ENCODE measurements around the gene PCDHGA11.
A peak's percentile ranks its signal among the peaks of the same experiment; 100 is the strongest.
"Not testable (repeated sequence)": the region's sequence is repeated elsewhere in the genome, so short reads cannot be mapped to it uniquely, and the experiment has no call there.

The PCDHGA11 gene

DNA sequence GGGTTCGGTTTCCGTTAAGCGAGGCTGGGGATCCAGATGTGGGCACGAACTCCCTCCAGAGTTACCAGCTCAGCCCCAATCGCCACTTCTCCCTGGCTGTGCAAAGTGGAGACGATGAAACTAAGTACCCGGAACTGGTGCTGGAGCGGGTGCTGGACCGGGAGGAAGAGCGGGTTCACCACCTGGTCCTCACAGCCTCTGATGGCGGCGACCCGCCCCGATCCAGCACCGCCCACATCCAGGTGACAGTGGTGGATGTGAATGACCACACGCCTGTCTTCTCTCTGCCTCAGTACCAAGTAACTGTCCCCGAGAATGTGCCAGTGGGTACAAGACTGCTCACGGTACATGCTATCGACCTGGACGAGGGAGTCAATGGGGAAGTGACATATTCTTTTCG, 37.5 kb upstream of the PCDHGA11 start:
- no peak for DNase-seq (ENCODE audit: extremely low read depth, low read depth)
- TF ChIP-seq, protein P1, sequence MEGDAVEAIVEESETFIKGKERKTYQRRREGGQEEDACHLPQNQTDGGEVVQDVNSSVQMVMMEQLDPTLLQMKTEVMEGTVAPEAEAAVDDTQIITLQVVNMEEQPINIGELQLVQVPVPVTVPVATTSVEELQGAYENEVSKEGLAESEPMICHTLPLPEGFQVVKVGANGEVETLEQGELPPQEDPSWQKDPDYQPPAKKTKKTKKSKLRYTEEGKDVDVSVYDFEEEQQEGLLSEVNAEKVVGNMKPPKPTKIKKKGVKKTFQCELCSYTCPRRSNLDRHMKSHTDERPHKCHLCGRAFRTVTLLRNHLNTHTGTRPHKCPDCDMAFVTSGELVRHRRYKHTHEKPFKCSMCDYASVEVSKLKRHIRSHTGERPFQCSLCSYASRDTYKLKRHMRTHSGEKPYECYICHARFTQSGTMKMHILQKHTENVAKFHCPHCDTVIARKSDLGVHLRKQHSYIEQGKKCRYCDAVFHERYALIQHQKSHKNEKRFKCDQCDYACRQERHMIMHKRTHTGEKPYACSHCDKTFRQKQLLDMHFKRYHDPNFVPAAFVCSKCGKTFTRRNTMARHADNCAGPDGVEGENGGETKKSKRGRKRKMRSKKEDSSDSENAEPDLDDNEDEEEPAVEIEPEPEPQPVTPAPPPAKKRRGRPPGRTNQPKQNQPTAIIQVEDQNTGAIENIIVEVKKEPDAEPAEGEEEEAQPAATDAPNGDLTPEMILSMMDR (IDR thresholded peaks at IDR 0.05; ENCODE audit: low read depth, low read length), result no peak

DNA sequence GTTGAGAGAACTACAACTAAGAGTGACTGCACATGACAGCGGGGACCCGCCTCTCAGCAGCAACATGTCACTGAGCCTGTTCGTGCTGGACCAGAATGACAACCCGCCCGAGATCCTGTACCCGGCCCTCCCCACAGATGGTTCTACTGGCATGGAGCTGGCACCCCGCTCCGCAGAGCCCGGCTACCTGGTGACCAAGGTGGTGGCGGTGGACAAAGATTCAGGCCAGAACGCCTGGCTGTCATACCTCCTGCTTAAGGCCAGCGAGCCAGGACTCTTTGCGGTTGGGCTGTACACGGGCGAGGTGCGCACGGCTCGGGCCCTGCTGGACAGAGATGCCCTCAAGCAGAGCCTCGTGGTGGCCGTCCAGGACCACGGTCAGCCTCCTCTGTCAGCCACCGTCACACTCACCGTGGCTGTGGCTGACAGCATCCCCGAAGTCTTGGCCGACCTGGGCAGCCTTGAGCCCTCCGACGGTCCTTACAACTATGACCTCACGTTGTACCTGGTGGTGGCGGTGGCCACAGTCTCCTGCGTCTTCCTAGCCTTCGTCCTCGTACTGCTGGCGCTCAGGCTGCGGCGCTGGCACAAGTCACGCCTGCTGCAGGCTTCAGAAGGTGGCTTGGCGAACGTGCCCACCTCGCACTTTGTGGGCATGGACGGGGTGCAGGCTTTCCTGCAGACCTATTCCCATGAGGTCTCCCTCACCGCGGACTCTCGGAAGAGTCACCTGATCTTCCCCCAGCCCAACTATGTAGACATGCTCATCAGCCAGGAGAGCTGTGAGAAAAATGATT, 36.2 kb upstream of the PCDHGA11 start:
- TF ChIP-seq, protein P1 (IDR thresholded peaks at IDR 0.05; ENCODE audit: low read depth, low read length), result no peak
- DNase-seq (ENCODE audit: extremely low read depth, low read depth), result no peak

DNA sequence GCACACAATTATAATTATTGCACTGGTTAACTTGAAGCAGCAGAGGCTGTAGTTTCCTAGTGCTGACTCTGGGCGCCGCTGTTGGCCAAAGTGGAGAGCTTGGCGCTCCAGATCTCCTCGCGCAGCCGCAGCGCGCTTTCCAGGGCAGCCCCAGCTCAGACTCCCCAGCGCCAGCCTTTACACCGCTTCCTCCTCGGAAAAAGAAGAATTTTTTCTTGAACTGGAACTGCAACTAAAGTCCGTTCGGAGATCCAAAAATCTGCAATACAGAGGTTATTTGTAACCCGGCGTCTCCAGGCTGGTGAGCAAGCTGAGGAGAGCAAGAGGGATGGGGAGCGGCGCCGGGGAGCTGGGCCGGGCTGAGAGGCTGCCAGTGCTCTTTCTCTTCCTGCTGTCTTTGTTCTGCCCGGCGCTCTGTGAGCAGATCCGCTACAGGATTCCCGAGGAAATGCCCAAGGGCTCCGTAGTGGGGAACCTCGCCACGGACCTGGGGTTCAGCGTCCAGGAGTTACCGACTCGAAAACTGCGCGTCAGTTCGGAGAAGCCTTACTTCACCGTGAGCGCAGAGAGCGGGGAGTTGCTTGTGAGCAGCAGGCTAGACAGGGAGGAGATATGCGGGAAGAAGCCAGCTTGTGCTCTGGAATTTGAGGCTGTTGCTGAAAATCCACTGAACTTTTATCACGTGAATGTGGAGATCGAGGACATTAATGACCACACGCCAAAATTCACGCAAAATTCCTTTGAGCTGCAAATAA, 33.1 kb upstream of the PCDHGA11 start, which contains the start of gene PCDHGB4:
Gene PCDHGB4 (plus strand): TSS at position 142 of the 755 bp plus-strand sequence. CDS start 187 bp downstream, at position 329.
- DNase-seq (ENCODE audit: extremely low read depth, low read depth), result not testable (repeated sequence)
- TF ChIP-seq, protein P1 (IDR thresholded peaks at IDR 0.05; ENCODE audit: low read depth, low read length), result peak; percentile 43

DNA sequence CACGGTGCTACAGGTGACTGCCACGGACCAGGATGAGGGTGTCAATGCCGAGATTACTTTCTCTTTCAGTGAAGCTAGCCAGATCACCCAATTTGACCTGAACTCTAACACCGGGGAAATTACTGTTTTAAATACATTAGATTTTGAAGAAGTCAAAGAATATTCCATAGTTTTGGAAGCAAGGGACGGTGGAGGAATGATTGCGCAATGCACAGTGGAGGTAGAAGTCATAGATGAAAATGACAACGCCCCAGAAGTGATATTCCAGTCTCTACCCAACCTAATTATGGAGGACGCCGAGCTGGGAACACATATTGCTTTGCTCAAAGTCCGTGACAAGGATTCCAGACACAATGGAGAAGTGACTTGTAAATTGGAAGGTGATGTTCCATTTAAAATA, 32.2 kb upstream of the PCDHGA11 start:
- TF ChIP-seq, protein P1 (IDR thresholded peaks at IDR 0.05; ENCODE audit: low read depth, low read length), result no peak
- no peak for DNase-seq (ENCODE audit: extremely low read depth, low read depth)

DNA sequence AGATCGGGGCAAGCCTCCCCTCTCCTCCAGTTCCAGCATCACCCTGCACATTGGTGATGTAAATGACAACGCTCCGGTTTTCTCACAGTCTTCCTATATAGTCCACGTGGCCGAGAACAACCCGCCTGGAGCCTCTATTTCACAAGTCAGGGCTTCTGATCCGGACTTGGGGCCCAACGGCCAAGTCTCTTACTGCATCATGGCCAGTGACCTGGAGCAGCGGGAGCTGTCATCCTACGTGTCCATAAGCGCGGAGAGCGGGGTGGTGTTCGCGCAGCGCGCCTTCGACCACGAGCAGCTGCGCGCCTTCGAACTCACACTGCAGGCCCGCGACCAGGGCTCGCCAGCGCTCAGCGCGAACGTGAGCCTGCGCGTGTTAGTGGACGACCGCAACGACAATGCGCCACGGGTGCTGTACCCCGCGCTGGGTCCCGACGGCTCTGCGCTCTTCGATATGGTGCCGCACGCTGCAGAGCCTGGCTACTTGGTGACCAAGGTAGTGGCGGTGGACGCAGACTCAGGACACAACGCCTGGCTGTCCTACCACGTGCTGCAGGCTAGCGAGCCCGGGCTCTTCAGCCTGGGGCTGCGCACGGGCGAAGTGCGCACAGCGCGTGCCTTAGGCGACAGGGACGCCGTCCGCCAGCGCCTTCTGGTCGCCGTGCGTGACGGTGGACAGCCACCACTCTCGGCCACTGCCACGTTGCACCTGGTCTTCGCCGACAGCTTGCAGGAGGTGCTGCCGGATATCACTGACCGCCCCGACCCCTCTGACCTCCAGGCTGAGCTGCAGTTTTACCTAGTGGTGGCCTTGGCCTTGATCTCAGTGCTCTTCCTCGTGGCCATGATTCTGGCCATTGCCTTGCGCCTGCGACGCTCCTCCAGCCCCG, 31.5 kb upstream of the PCDHGA11 start:
- no peak for DNase-seq (ENCODE audit: extremely low read depth, low read depth)
- TF ChIP-seq, protein P1 (IDR thresholded peaks at IDR 0.05; ENCODE audit: low read depth, low read length), result no peak

DNA sequence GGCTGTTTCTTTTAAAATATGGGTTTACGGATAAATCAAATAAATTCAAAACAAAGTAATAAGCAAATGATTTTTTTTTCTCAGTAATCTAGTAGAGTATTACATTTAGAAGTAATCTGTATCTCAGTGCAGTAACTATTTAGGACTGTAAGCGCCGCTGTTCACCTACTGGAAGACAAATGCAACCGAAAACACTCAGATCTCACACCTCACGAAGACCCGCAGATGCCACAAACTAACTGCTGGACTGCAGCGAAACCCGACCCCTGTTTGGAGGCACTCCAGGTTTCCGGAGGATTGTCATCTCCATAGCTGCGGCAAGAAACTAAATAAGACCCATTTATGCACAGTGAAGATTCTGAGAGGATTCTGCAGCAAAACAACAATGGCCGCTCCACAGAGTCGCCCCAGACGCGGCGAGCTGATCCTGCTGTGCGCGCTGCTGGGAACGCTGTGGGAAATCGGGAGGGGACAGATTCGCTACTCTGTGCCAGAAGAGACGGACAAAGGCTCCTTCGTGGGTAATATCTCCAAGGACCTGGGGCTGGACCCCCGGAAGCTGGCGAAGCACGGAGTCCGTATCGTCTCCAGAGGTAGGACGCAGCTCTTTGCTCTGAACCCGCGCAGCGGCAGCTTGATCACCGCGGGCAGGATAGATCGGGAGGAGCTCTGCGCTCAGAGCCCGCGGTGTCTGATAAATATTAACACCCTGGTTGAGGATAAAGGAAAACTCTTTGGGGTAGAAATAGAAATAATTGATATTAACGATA, 28.2 kb upstream of the PCDHGA11 start, which contains the start of gene PCDHGA8:
Gene PCDHGA8 (plus strand): TSS at position 205 of the 770 bp plus-strand sequence. CDS start 181 bp downstream, at position 386.
- no peak for DNase-seq (ENCODE audit: extremely low read depth, low read depth)
- TF ChIP-seq, protein P1 (IDR thresholded peaks at IDR 0.05; ENCODE audit: low read depth, low read length), result peak; percentile 3

Measured in AG09319 (cell line).